Measurements from ENCODE around the gene RHEB. TPM values are rescaled to one million over a fixed set of nuclear protein-coding genes. Genes with fewer than 3 reads are reported as not detected.

The RHEB gene
- total and polyA plus RNA-seq, 5 donors: 115 to 217 (median 125) TPM

GRCh38 chr7:151444632-151445031 is 75.1 kb downstream of the RHEB start:
- no peaks in the 10 kb centered on the region for H3K4me1 ChIP-seq (ENCODE audit: control insufficient read depth, insufficient read depth, low read length)
- no peak overlapping the region for H3K4me3 ChIP-seq (ENCODE audit: low read length)
- no peak overlapping the region for H3K27ac ChIP-seq (ENCODE audit: low read length)
- 83% methylated on average over 1 of the region's 1 CpG for WGBS
- ATAC-seq (no peak), DNase-seq (no peak)
- no peaks in the 10 kb centered on the region for H3K9me3 ChIP-seq (ENCODE audit: control insufficient read depth, low read length)
- no peaks in the 10 kb centered on the region for H3K27me3 ChIP-seq (ENCODE audit: control insufficient read depth, insufficient read depth)
- intact Hi-C loops (cut with DNase I): loop anchor here in 2 of 4 donors (5.0 to 10.0 kb wide), 2 partner anchors 70 to 77 kb away; no protein-coding TSS in a partner anchor

GRCh38 chr7:151442776-151443496 is 76.8 kb downstream of the RHEB start:
- intact Hi-C loops (cut with DNase I): loop anchor here in 1 of 4 donors (10.0 kb wide), 1 partner anchor 68 kb away; no protein-coding TSS in a partner anchor

DNA sequence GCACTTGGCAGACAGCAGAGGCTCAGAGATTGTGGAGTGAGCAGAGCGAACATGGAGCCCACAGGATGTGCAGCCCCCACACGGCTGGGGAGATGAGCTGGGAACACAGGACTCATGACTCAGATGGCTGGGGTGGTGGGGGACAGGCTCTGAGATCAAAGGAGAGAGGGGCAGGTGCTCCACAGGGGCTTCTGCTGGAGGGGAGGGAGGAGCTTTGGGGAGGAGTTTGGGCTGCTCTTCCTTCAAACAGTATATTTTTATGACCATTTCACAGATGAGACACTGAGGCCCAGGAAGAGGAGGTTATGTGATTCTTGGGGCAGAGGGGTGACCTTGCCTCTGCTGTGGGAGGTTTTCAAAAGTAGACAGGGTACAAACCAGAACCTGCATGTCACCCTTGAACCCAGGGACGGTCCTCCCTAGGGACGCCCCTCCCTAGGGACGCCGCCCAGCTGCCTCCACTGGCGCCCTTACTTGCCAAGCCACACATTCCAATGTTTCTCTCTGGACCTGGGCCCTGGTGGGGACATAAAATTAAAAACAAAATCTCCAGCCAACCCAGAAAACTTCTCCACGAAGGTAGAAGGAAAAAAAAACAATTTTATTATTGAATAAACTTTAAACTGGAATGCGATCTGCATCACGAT is 78.8 kb downstream of the RHEB start:
- intact Hi-C loops (cut with DNase I): loop anchor here in 1 of 4 donors (10.0 kb wide), 1 partner anchor 66 kb away; no protein-coding TSS in a partner anchor
- H3K9me3 ChIP-seq (ENCODE audit: control insufficient read depth, low read length): no peaks in the 10 kb centered on the region
- ATAC-seq (peak in 1 of 2 donors; percentile 4), DNase-seq (no peak)
- H3K4me1 ChIP-seq (ENCODE audit: control insufficient read depth, insufficient read depth, low read length): no peaks in the 10 kb centered on the region
- H3K27me3 ChIP-seq (ENCODE audit: control insufficient read depth, insufficient read depth): no peaks in the 10 kb centered on the region
- no peak overlapping the region for H3K27ac ChIP-seq (ENCODE audit: low read length)
- no peak overlapping the region for H3K4me3 ChIP-seq (ENCODE audit: low read length)
- WGBS: 55% methylated on average over 10 of the region's 10 CpGs

More at GRCh38 chr7:151442776-151443496, 76.8 kb downstream of the RHEB start:
- H3K27me3 ChIP-seq (ENCODE audit: control insufficient read depth, insufficient read depth): no peaks in the 10 kb centered on the region
- no peak for ATAC-seq
- 72% methylated on average over 10 of the region's 10 CpGs for WGBS
- no peak overlapping the region for H3K4me3 ChIP-seq (ENCODE audit: low read length)
- no peak for DNase-seq
- H3K9me3 ChIP-seq (ENCODE audit: control insufficient read depth, low read length): no peaks in the 10 kb centered on the region
- no peak overlapping the region for H3K27ac ChIP-seq (ENCODE audit: low read length)
- no peaks in the 10 kb centered on the region for H3K4me1 ChIP-seq (ENCODE audit: control insufficient read depth, insufficient read depth, low read length)

DNA sequence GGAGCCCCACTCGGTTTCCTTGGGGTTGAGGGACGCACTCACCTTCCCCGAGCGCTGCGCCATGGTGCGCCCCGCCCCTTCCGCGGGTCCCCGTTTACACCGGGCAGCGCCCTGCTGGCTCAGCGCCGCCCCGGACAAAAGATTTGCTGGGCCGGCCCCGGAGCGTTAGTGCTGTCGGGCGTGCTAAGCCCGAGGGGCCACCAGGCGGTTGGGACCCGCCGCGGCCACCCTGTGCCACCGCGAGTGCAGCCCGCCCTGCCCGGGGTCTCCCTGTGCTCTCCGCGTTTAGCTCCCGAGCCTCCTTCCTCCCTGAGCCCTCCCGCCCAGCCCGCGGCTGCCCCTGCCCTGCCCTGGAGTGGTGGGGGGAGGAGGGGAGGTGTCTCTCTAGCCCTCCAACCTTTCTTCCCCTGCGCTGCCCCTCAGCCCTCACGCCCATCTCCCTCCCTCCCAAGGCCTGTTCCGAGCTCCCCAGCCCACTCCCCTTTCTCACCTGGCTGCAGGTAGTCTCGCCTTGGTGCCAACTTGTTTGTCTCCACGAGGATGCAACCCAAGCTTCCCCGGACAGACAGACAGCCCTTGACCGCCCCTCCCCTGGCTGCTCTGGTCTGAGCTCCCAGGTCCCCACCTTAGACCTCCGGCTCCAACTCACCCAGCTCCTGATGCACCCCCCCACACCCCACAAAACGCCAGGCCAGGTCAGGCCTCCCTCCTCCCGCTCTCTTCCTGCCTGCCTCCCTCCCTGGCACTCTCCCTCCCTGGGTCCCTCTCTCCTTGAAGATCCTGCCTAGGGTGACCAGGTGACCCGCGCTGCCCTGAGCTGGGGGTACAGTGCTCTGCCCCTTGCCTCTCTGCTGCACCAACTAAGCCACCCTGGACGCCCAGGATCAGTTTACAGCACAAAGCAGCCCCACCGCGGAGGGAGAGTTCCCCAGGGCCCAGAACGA is 79.6 kb downstream of the RHEB start, which contains the start of gene CRYGN:
Gene CRYGN (minus strand): TSS at position 287 of the 944 bp plus-strand sequence. CDS start 224 bp downstream, at position 63.
- H3K4me3 ChIP-seq (ENCODE audit: low read length): peak within 1 kb of the TSS; percentile 13
- intact Hi-C loops (cut with DNase I): loop anchor here in 3 of 4 donors (5.0 to 10.0 kb wide), 3 partner anchors 55 to 65 kb away; no protein-coding TSS in a partner anchor
- no peak for DNase-seq
- no peaks in the 10 kb centered on the region for H3K27me3 ChIP-seq (ENCODE audit: control insufficient read depth, insufficient read depth)
- no peak within 1 kb of the TSS for H3K27ac ChIP-seq (ENCODE audit: low read length)
- no peaks in the 10 kb centered on the region for H3K4me1 ChIP-seq (ENCODE audit: control insufficient read depth, insufficient read depth, low read length)
- no peaks in the 10 kb centered on the region for H3K9me3 ChIP-seq (ENCODE audit: control insufficient read depth, low read length)
- ATAC-seq: peak in 1 of 2 donors; percentile 26
- 12% methylated on average over 51 of the region's 51 CpGs for WGBS

DNA sequence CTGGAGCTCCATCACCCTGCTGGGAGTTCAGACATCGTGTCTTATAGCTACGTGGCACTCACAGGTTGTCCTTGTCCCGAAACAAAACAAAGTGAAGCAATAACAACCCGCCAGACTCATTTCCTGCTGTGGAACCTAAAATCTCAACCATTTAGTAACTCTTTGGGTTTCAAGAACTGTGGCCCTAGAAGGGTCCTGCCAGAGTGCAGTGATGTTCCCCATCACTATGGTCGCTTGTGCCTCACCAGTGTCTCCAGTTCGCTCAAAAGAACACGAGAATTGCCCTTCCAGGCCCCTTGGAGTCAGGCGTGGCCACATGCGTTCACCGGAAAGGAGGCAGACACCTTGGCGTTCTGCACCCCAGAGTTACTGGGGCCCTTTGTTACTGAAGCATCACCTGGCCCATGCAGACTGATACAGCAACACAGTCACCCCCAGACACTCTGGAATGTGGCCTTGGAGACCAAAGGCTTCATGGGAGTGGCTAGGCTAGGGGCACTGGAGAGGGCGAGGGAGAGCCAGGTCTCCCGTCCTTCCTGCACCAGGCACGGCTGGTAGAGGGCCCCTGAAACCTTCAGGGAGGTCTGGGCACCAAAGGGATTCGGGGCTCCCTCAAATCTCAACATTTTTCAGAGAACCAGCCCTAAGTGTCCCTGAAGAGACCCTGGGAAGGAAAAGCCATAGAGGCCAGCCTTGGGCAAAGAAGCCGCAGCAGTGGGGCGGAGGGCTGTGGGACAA is 80.7 kb downstream of the RHEB start:
- Histone ChIP-seq H3K9me3 (ENCODE audit: control insufficient read depth, low read length) (no peaks in the 10 kb centered on the region), H3K4me1 (ENCODE audit: control insufficient read depth, insufficient read depth, low read length) (no peaks in the 10 kb centered on the region), H3K27me3 (ENCODE audit: control insufficient read depth, insufficient read depth) (no peaks in the 10 kb centered on the region), H3K27ac (ENCODE audit: low read length) (no peak overlapping the region), H3K4me3 (ENCODE audit: low read length) (no peak overlapping the region)
- DNase-seq (no peak), ATAC-seq (no peak)
- 92% methylated on average over 17 of the region's 17 CpGs for WGBS
- intact Hi-C loops (cut with DNase I): loop anchor here in 2 of 4 donors (5.0 to 10.0 kb wide), 2 partner anchors 54 to 62 kb away; no protein-coding TSS in a partner anchor

GRCh38 chr7:151437866-151438516 is 81.7 kb downstream of the RHEB start:
- H3K9me3 ChIP-seq (ENCODE audit: control insufficient read depth, low read length): no peaks in the 10 kb centered on the region
- H3K27me3 ChIP-seq (ENCODE audit: control insufficient read depth, insufficient read depth): no peaks in the 10 kb centered on the region
- no peak overlapping the region for H3K4me3 ChIP-seq (ENCODE audit: low read length)
- ATAC-seq: no peak
- 92% methylated on average over 23 of the region's 23 CpGs for whole genome bisulfite sequencing
- H3K4me1 ChIP-seq (ENCODE audit: control insufficient read depth, insufficient read depth, low read length): no peaks in the 10 kb centered on the region
- intact Hi-C loops (cut with DNase I): loop anchor here in 2 of 4 donors (5.0 to 10.0 kb wide), 2 partner anchors 53 to 61 kb away; no protein-coding TSS in a partner anchor
- DNase-seq: no peak
- H3K27ac ChIP-seq (ENCODE audit: low read length): no peak overlapping the region

GRCh38 chr7:151437159-151437553 is 82.5 kb downstream of the RHEB start:
- no peaks in the 10 kb centered on the region for H3K27me3 ChIP-seq (ENCODE audit: control insufficient read depth, insufficient read depth)
- H3K9me3 ChIP-seq (ENCODE audit: control insufficient read depth, low read length): no peaks in the 10 kb centered on the region
- intact Hi-C loops (cut with DNase I): loop anchor here in 2 of 4 donors (5.0 to 10.0 kb wide), 2 partner anchors 52 to 60 kb away; no protein-coding TSS in a partner anchor
- DNase-seq (no peak), ATAC-seq (no peak)
- no peak overlapping the region for H3K4me3 ChIP-seq (ENCODE audit: low read length)
- H3K4me1 ChIP-seq (ENCODE audit: control insufficient read depth, insufficient read depth, low read length): no peaks in the 10 kb centered on the region
- WGBS: 88% methylated on average over 13 of the region's 13 CpGs
- H3K27ac ChIP-seq (ENCODE audit: low read length): no peak overlapping the region

- Histone ChIP-seq H3K27ac (ENCODE audit: low read length) (peak overlapping the region; percentile 31), H3K4me3 (ENCODE audit: low read length) (no peak overlapping the region), H3K27me3 (ENCODE audit: control insufficient read depth, insufficient read depth) (no peaks in the 10 kb centered on the region), H3K9me3 (ENCODE audit: control insufficient read depth, low read length) (no peaks in the 10 kb centered on the region), H3K4me1 (ENCODE audit: control insufficient read depth, insufficient read depth, low read length) (no peaks in the 10 kb centered on the region)
- DNase-seq: peak; percentile 79 to 89 (median 84)
- 55% methylated on average over 9 of the region's 9 CpGs for WGBS
- intact Hi-C loops (cut with DNase I): loop anchor here in 2 of 4 donors (5.0 to 10.0 kb wide), 2 partner anchors 52 to 59 kb away; no protein-coding TSS in a partner anchor
- peak; percentile 67 to 82 for ATAC-seq
Observed at GRCh38 chr7:151436446-151437158, 83.1 kb downstream of the RHEB start.

GRCh38 chr7:151435971-151436370 is 83.7 kb downstream of the RHEB start:
- no peaks in the 10 kb centered on the region for H3K4me1 ChIP-seq (ENCODE audit: control insufficient read depth, insufficient read depth, low read length)
- intact Hi-C loops (cut with DNase I): loop anchor here in 2 of 4 donors (5.0 to 10.0 kb wide), 2 partner anchors 51 to 59 kb away; no protein-coding TSS in a partner anchor
- no peaks in the 10 kb centered on the region for H3K9me3 ChIP-seq (ENCODE audit: control insufficient read depth, low read length)
- ATAC-seq (no peak), DNase-seq (no peak)
- 86% methylated on average over 15 of the region's 15 CpGs for WGBS
- H3K4me3 ChIP-seq (ENCODE audit: low read length): no peak overlapping the region
- no peak overlapping the region for H3K27ac ChIP-seq (ENCODE audit: low read length)
- H3K27me3 ChIP-seq (ENCODE audit: control insufficient read depth, insufficient read depth): no peaks in the 10 kb centered on the region
